Thoracic aorta (tissue), 2 donors: ENCODE results near the gene NCAPG. TPM values are rescaled to one million over a fixed set of nuclear protein-coding genes. Genes with fewer than 3 reads are reported as not detected.

ENCODE experiments used
- ATAC-seq: fragments of 150-250 bp; one replicate; pipeline ENCODE4 v1.8.0; 2017; ENCODE audit warnings: low read depth; ENCODE audit not compliant: insufficient number of reproducible peaks, low FRiP score
- DNase-seq: peaks from one replicate; pipeline ENCODE4 v3.0.0-alpha.2; 2020; ENCODE audit warnings: low spot score
- H3K27ac ChIP-seq, 2 donors: fragments of 200-600 bp; sonication (generic); 1 replicate in 1 of 2; 2 replicates in 1 of 2; pipeline ENCODE4 v1.5.1; 2016; ENCODE audit warnings: mild to moderate bottlenecking in 2 of 2, moderate library complexity in 2 of 2
- H3K27me3 ChIP-seq: fragments of 200-600 bp; sonication (generic); replicated peaks from 2 replicates; pipeline ENCODE4 v1.6.0; 2016; ENCODE audit warnings: mild to moderate bottlenecking; ENCODE audit not compliant: insufficient read depth
- H3K36me3 ChIP-seq: fragments of 200-600 bp; sonication (generic); one replicate; pipeline ENCODE4 v1.5.1; 2016
- H3K4me1 ChIP-seq, 2 donors: fragments of 200-600 bp; sonication (generic); 1 replicate in 1 of 2; 2 replicates in 1 of 2; pipeline versions ENCODE4 v1.5.1 to v1.6.0; 2016; ENCODE audit warnings: low read depth in 2 of 2, mild to moderate bottlenecking in 1 of 2; ENCODE audit not compliant: control insufficient read depth in 1 of 2
- H3K4me3 ChIP-seq: fragments of 200-600 bp; sonication (generic); 2 replicates; pipeline ENCODE4 v1.5.1; 2016; ENCODE audit warnings: mild to moderate bottlenecking
- H3K9me3 ChIP-seq: fragments of 200-600 bp; sonication (generic); 2 replicates; pipeline ENCODE4 v1.5.1; 2016
- CTCF ChIP-seq: fragments of 200-600 bp; sonication (generic); IDR thresholded peaks from one replicate; pipeline ENCODE4 v1.5.1; 2019; ENCODE audit warnings: antibody characterized with exemption
- total RNA-seq, 2 donors: library from RNA; depleted of rRNA; stranded (reverse); fragments of >200 nt; gene quantifications; one replicate each; pipeline versions ENCODE4 v1.1.0 to v1.2.3, GENCODE V29; 2016

Gene NCAPG
- total RNA-seq, 2 donors from 2014 or later, result 0.63 TPM; not detected in 1

GRCh38 chr4:17889692-17890091 lies 78.9 kb downstream of the NCAPG start:
- DNase-seq, result no peak
- H3K27me3 ChIP-seq, result no peaks in the 10 kb centered on the region
- H3K4me1 ChIP-seq, result no peaks in the 10 kb centered on the region
- H3K36me3 ChIP-seq, result no peaks in the 10 kb centered on the region
- H3K27ac ChIP-seq, result no peak overlapping the region
- no peak for TF ChIP-seq CTCF
- H3K9me3 ChIP-seq, result no peaks in the 10 kb centered on the region
- H3K4me3 ChIP-seq, result no peak overlapping the region
- ATAC-seq, result no peak

- DNase-seq (no peak), ATAC-seq (no peak)
- Histone ChIP-seq H3K27me3 (no peaks in the 10 kb centered on the region), H3K4me1 (no peaks in the 10 kb centered on the region), H3K36me3 (no peaks in the 10 kb centered on the region), H3K4me3 (no peak overlapping the region), H3K27ac (no peak overlapping the region), H3K9me3 (no peaks in the 10 kb centered on the region)
- no peak for TF ChIP-seq CTCF
These were observed 83.6 kb downstream of the NCAPG start for GRCh38 chr4:17894421-17894820.

Other genes with a start within 250 kb of the NCAPG start
- 10 to 100 TPM; 83.3 to 91.2 TPM for gene LAP3, start 233.8 kb upstream of the NCAPG start, total RNA-seq
- 10 to 100 TPM; 14.5 to 22.8 TPM for gene MED28, start 196.3 kb upstream of the NCAPG start, total RNA-seq
- not detected for gene FAM184B, start 29.4 kb upstream of the NCAPG start, total RNA-seq
- 10 to 100 TPM; 12.9 to 31.1 TPM for gene DCAF16, start 222 bp upstream of the NCAPG start, total RNA-seq
- gene LCORL, start 210.8 kb downstream of the NCAPG start, total RNA-seq, result 10 to 100 TPM; 10.4 to 39.4 TPM